Activated T-cell treated with anti-CD3 and anti-CD28 coated beads for 4 hours (primary cell): ENCODE results near the gene THAP2.
A peak's percentile ranks its signal among the peaks of the same experiment; 100 is the strongest.

ENCODE experiments used
- DNase-seq: peaks from one replicate; pipeline ENCODE4 v3.0.0-alpha.2; 2020

Gene THAP2

DNA sequence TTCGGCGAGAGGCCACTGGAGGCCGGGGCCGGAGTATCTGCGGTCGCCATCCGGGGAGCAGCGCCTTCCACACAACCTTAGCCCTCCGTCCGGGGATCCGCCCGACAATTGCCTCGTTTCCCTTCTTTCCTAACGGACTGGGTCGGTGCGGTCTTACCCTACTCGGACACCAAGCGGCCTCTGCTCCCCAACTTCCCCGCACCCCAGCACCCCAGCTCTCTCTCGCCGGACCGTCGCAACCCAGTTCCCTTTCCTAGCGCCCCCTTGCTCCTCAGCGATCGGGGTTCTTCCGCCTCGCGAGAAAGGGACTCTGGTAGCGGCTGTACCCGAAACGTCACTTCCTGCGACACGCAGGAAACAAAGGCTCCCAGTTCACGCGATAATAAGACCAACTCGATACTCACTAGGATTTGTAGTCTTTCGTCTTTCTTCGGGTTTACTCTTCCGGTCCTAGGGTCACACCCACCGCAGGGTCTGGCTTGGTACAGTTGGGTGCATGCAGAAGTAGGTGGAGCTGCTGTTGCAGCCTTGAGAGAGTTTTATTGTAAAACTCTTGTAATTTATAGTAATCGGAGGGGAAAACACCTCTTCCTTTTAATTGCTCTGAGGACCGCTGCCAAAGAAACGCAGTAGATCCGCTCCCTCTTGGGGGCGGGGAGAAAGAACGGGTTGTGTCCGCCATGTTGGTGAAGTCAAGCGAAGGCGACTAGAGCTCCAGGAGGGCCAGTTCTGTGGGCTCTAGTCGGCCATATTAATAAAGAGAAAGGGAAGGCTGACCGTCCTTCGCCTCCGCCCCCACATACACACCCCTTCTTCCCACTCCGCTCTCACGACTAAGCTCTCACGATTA is at the start of gene THAP2, which contains the start of gene ZFC3H1:
Gene THAP2, plus strand, starts transcription at position 741 of the 850 bp plus-strand sequence. CDS start 209 bp downstream, outside the sequence.
Gene ZFC3H1, minus strand, starts transcription at position 288 of the 850 bp plus-strand sequence. Its CDS starts 238 bp downstream, at position 50.
- DNase-seq, result peak; percentile 81

GRCh38 chr12:71621938-71622337 is 42.2 kb upstream of the THAP2 start:
- DNase-seq, result no peak

DNA sequence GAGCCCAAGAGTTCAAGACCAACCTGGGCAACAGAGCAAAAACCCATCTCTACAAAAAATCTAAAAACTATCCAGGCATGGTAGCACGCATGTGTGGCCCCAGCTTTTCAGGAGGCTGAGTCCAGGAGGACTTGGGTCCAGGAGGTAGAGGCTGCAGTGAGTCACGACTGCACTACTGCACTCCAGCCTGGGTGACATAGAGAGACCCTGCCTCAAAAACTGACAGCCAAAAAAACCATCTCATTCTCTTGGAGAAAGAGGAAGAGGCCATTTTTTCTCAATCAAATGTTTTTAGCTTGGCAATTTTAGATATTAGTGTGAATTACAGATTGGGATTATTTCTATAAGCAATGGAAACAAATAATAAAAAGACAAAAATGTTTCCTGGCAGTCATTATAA is 38.6 kb upstream of the THAP2 start:
- DNase-seq, result no peak

DNA sequence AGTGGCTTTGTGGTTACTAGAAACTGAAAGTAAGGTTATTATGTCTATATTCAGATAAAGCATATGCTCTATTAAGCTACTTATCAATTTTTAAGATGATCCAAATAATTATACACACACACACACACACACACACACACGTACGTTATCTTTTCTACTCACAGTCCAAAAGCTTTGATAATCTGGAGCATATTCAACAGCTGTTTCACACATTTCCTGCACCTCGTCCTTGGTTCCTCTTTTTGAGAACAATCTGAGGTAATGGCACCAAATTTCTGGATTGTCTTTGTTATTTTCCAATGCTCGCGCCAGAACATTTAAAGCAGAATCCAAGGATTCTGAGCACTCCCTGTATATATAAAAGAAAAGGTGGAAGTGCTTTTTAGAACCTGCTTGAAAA is 38.0 kb upstream of the THAP2 start:
- DNase-seq, result no peak

DNA sequence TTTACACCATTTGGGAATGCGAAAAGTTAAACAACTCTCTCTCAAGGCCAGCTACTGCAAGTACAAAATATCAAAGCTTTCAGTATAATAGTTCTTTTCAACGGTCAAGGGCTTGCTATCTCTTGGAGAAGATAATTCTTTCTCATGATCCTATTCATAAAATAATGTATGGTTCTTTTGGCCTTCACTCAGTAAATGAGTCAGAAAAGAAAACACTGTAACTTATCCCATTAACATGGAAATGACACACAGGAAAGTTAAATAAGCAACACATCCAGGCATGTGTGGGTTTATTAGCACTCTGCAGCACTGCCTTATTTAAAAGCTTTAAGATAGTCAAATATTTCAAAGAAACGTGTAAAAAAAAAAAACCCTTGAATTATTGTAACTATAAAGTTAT is 37.3 kb upstream of the THAP2 start:
- no peak for DNase-seq

- no peak for DNase-seq
These were observed 36.6 kb upstream of the THAP2 start for GRCh38 chr12:71627438-71628002.

DNA sequence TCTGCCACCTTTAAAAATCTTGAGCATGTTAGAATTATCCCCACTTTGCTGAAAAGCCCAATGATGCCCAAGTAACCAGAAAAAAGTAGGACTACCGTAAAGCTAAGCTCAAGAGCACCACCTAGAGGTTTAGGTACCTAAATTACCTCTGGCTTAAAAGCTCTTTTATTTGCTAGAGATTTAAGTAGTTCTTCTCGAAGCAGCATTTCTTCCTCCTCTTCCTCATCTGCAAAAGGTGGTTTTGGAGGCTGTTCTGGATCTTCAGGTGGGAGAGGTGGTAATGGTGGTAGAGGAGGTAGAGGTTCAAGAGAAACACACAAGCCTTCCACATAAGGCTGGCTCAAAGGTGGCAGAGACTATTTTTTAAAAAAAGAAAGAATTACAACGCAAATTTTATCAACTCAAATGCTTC is 27.4 kb upstream of the THAP2 start:
- no peak for DNase-seq

GRCh38 chr12:71638499-71638898 is 25.6 kb upstream of the THAP2 start:
- DNase-seq, result no peak

- no peak for DNase-seq
These were observed 24.8 kb upstream of the THAP2 start for GRCh38 chr12:71639341-71639760.

DNA sequence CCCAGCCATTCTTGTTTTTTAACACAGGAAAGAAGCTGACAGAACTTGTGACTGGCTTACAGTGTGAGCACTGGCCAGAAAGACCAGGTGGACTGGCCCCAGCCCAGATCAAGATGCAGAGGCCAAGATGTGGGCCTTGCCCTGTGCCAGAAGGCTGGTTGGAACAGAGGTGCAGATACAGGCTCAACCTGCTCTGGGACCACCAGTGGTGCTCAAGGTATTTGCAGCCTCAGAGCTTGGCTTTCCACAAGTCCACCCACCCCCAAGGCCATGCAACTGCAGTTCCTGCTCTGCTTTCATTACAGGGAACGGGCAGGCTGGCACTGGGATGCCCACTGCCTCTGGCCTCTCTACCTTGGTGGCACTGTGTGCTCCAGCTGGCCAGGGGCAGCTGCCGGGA is 23.8 kb upstream of the THAP2 start:
- DNase-seq, result no peak

- DNase-seq, result no peak
These were observed 22.7 kb upstream of the THAP2 start for GRCh38 chr12:71641390-71641789.

DNA sequence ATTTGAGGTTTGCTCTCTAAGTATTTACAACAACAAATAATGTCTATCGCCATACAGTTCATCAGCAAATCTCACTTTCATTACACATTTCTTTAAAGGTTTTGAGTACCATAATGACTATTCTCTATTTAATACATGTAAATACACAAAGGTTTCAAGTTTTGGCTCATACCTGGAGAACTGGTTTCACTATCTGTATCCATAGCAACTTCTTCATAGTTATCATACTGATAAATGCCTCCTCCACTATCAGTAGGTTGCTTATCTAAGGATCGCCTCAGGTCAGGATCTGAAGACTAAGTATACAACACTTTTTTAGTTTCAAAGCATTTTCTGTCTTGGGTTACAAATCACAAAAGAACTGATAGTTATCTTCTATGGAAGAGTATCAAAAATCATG is 21.8 kb upstream of the THAP2 start:
- no peak for DNase-seq

GRCh38 chr12:71645268-71645667 is 18.8 kb upstream of the THAP2 start:
- DNase-seq, result no peak

- no peak for DNase-seq
These were observed 17.6 kb upstream of the THAP2 start for GRCh38 chr12:71646512-71646911.

DNA sequence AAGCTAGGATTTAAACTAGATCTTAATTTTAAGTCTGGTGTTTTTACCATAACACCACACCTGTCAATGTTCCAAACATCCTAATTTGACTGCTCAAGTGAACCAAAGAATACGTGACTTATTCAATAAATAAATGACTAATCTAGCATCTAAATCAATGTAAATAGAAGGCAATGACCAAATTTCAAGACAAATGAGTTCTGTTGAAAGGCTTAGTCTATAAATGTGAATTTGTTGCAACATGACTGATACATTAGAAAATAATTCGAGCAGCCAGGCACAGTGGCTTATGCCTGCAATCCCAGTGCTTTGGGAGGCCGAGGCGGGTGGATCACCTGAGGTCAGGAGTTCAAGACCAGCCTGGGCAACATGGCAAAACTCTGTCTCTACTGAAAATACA is 15.6 kb upstream of the THAP2 start:
- DNase-seq, result no peak

DNA sequence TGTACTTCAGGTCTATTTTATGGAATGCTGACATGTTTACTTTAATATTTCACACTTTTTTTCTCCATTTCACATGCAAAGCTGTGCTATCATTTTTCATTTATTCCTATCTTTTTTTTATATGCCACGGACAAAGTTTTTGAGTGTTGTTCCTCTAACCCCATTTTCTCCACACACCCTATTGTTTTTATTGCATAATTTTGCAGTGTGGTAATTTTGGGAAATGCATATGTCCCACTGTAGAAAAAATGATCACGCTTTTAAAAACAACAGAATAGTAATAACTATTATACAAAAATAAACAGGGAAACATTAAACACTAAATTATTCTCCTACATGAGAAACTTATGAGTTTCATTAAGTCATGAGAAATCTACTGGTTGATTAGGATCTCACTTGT is 14.7 kb upstream of the THAP2 start:
- no peak for DNase-seq

GRCh38 chr12:71652656-71653055 is 11.4 kb upstream of the THAP2 start:
- DNase-seq, result no peak

- DNase-seq, result no peak
These were observed 11.0 kb upstream of the THAP2 start for GRCh38 chr12:71653137-71653536.

DNA sequence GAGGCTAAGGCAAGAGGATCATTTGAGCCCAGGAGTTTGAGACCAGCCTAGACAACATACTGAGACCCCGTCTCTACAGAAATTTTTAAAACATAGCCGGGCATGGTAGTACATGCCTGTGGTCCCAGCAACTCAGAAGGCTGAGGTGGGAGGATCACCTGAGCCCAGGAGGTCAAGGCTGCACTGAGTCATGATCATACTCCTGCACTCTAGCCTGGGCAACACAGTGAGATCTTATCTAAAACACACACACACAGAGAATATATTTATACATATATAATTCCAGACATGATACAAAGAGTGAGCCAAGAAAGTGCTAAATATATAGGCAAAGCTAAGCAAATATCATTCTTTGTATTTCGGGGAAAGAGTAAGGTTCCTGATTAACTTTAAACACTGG is 9.9 kb upstream of the THAP2 start:
- no peak for DNase-seq

GRCh38 chr12:71655495-71655894 is 8.6 kb upstream of the THAP2 start:
- no peak for DNase-seq

DNA sequence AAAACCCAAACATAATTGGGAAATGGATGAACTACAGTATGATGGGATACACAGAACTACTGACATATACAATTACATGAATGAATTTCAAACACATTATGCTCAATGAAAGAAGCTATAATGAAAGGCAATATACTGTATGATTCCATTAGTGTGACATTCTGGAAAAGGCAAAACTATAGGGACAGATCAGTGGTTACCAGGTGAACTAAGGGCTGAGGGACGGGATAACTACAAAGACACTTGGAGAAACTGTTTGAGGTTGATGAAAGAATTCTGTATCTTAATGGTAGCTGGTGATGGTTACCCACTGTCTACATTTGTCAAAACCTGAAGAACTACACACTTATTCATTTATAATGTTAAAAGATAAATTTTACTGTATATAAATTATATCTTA is 8.2 kb upstream of the THAP2 start:
- no peak for DNase-seq

GRCh38 chr12:71656740-71657139 is 7.4 kb upstream of the THAP2 start:
- no peak for DNase-seq

DNA sequence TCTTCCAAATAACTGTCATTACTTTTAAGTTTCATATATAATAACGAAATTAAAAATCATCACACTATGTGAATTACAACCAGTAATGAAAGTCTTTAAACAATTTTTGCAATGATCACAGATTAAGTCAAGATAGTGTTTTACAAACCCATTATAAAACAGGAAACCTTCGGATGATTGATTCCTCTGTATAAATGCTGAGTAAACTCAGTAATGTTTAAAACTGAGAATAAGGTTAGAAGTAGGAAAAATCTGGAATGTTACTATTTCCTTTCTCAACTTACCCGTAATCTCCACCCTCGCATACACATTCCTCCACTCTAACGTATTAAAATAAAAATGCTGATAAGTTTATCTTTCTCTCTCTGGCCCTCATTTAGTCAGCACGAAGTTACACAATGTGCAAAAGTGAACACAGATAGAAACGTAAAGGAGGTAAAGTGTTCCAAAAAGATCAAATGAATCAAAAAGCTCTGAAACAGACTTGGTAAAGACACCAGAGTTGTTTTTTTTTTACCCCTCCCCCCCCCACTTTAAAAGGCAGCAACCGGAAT is 2.0 kb upstream of the THAP2 start:
- DNase-seq, result no peak
